ENCODE data around the gene ST8SIA6.

DNA sequence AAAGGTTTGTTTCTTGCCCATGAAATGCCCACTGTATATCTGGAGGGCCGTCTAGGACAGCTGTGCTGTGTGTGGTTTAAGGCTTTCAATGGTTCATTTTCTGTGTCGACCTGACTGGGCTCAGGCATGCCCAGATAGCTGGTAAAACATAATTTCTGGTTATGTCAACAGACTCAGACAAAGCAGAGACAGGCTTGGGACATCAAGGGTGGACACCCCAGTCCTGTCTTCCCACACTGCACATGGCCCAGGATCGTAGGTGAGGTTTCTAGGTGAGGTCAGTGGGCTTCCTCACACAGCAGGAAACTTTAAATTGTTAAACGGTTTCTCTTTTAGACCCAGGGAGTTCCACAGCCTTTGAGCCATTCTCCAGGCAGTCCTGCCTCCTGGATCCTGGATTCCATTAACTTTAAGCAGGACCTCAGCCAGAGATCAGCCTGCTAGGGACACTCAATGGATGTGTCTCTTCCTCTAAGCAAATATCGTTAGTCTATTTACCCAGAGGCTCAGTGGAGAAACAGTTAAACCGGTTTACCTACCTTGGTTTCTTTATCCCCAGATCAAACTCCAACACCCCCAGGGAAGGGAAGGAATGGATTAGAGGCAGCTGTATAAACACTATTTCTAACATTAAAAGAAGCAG, 66.4 kb downstream of the ST8SIA6 start:
- TF ChIP-seq, protein P1, sequence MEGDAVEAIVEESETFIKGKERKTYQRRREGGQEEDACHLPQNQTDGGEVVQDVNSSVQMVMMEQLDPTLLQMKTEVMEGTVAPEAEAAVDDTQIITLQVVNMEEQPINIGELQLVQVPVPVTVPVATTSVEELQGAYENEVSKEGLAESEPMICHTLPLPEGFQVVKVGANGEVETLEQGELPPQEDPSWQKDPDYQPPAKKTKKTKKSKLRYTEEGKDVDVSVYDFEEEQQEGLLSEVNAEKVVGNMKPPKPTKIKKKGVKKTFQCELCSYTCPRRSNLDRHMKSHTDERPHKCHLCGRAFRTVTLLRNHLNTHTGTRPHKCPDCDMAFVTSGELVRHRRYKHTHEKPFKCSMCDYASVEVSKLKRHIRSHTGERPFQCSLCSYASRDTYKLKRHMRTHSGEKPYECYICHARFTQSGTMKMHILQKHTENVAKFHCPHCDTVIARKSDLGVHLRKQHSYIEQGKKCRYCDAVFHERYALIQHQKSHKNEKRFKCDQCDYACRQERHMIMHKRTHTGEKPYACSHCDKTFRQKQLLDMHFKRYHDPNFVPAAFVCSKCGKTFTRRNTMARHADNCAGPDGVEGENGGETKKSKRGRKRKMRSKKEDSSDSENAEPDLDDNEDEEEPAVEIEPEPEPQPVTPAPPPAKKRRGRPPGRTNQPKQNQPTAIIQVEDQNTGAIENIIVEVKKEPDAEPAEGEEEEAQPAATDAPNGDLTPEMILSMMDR (IDR thresholded peaks at IDR 0.05 in 2 of 3, conservative IDR thresholded peaks at IDR 0.05 in 1 of 3; ENCODE audit: insufficient read depth in 2 of 3, low read depth in 1 of 3, low read length in 3 of 3): no peak
- TF ChIP-seq UBTF (IDR thresholded peaks at IDR 0.05; ENCODE audit: borderline replicate concordance in 1 of 2, low read depth in 2 of 2, low read length in 2 of 2) (no peak), SP2 (IDR thresholded peaks at IDR 0.05; ENCODE audit: extremely low read depth, low read depth, low read length, poor library complexity, severe bottlenecking) (no peak), EZH2 (IDR thresholded peaks at IDR 0.05; ENCODE audit: borderline replicate concordance, low read depth, low read length) (no peak), RAD21 (CRISPR knock-in tag; conservative IDR thresholded peaks at IDR 0.05 in 1 of 2, IDR thresholded peaks at IDR 0.05 in 1 of 2) (no peak)

Data from K562 (cell line).